LNCaP clone FGC (cell line): ENCODE measurements around the gene PRAME.

Experiments used
- DNase-seq: peaks from one replicate; pipeline ENCODE4 v3.0.0-alpha.2; 2011; ENCODE audit warnings: low read depth
- H3K4me3 ChIP-seq: 2 replicates; pipeline ENCODE4 v1.5.1; 2011; ENCODE audit warnings: mild to moderate bottlenecking, low read depth, low read length, control low read depth
- CTCF ChIP-seq: IDR thresholded peaks from 2 replicates; pipeline ENCODE4 v1.5.1; 2012; ENCODE audit warnings: mild to moderate bottlenecking; ENCODE audit not compliant: control insufficient read depth, insufficient read depth; ENCODE audit errors: extremely low read depth

Gene PRAME

GRCh38 chr22:22553735-22554586 lies 5.1 kb downstream of the PRAME start:
- no peak for TF ChIP-seq CTCF
- DNase-seq = no peak
- H3K4me3 ChIP-seq = no peak overlapping the region

GRCh38 chr22:22553141-22553540 lies 5.9 kb downstream of the PRAME start:
- no peak overlapping the region for H3K4me3 ChIP-seq
- no peak for TF ChIP-seq CTCF
- no peak for DNase-seq

GRCh38 chr22:22552630-22553029 lies 6.4 kb downstream of the PRAME start:
- no peak overlapping the region for H3K4me3 ChIP-seq
- no peak for DNase-seq

GRCh38 chr22:22550789-22551434 lies 8.2 kb downstream of the PRAME start:
- no peak overlapping the region for H3K4me3 ChIP-seq
- TF ChIP-seq CTCF = no peak
- DNase-seq = no peak

More at GRCh38 chr22:22552630-22553029, 6.4 kb downstream of the PRAME start:
- no peak for TF ChIP-seq CTCF

GRCh38 chr22:22548910-22549309 lies 10.2 kb downstream of the PRAME start:
- no peak overlapping the region for H3K4me3 ChIP-seq
- no peak for DNase-seq
- no peak for TF ChIP-seq CTCF

GRCh38 chr22:22548317-22548716 lies 10.7 kb downstream of the PRAME start:
- H3K4me3 ChIP-seq = no peak overlapping the region
- DNase-seq = no peak
- no peak for TF ChIP-seq CTCF

GRCh38 chr22:22547692-22548300 lies 11.3 kb downstream of the PRAME start:
- no peak for DNase-seq
- no peak for TF ChIP-seq CTCF
- no peak overlapping the region for H3K4me3 ChIP-seq
